ENCODE results near the gene SMCO2.
A peak's percentile ranks its signal among the peaks of the same experiment; 100 is the strongest.
"Not testable (repeated sequence)": the region's sequence is repeated elsewhere in the genome, so short reads cannot be mapped to it uniquely, and the experiment has no call there.

SMCO2 gene

GRCh38 chr12:27530157-27530922, 83.8 kb downstream of the SMCO2 start:
- no peak for ATAC-seq

- no peak for ATAC-seq
Measured at GRCh38 chr12:27531896-27532295, 85.4 kb downstream of the SMCO2 start.

GRCh38 chr12:27534060-27534764, 87.7 kb downstream of the SMCO2 start:
- peak; percentile 56 to 67 for ATAC-seq

- peak; percentile 39 to 52 for ATAC-seq
Measured at GRCh38 chr12:27534765-27535161, 88.2 kb downstream of the SMCO2 start.

GRCh38 chr12:27535318-27535717, 88.8 kb downstream of the SMCO2 start:
- ATAC-seq: no peak

- ATAC-seq: no peak
Measured at GRCh38 chr12:27537855-27538675, 91.5 kb downstream of the SMCO2 start.

- no peak for ATAC-seq
Measured at GRCh38 chr12:27539191-27539631, 92.7 kb downstream of the SMCO2 start.

GRCh38 chr12:27541031-27541719, 94.6 kb downstream of the SMCO2 start:
- no peak for ATAC-seq

GRCh38 chr12:27542628-27543027, 96.1 kb downstream of the SMCO2 start:
- ATAC-seq: no peak

GRCh38 chr12:27544858-27545257, 98.3 kb downstream of the SMCO2 start:
- ATAC-seq: not testable (repeated sequence)

- no peak for ATAC-seq
Measured at GRCh38 chr12:27545665-27546064, 99.1 kb downstream of the SMCO2 start.

- no peak for ATAC-seq
Measured at GRCh38 chr12:27547592-27547991, 101.1 kb downstream of the SMCO2 start.

- no peak for ATAC-seq
Measured at GRCh38 chr12:27548301-27549199, 102.0 kb downstream of the SMCO2 start.

- no peak for ATAC-seq
Measured at GRCh38 chr12:27549236-27549800, 102.8 kb downstream of the SMCO2 start.

- no peak for ATAC-seq
Measured at GRCh38 chr12:27549801-27550652, 103.5 kb downstream of the SMCO2 start.

GRCh38 chr12:27550653-27550975, 104.1 kb downstream of the SMCO2 start:
- ATAC-seq: no peak

- no peak for ATAC-seq
Measured at GRCh38 chr12:27551172-27551840, 104.8 kb downstream of the SMCO2 start.
